Stimulated activated CD4-positive, alpha-beta T cell treated with anti-CD3 and anti-CD28 coated beads, TNF-alpha, amount 100 ng/mL, for 4 hours (primary cell): ENCODE results near the gene PRKCZ.
"Not testable (repeated sequence)": the region's sequence is repeated elsewhere in the genome, so short reads cannot be mapped to it uniquely, and the experiment has no call there.

Experiments used
- DNase-seq, 3 experiments: peaks; one replicate each; pipeline ENCODE4 v3.0.0-alpha.2; 2020; ENCODE audit warnings: low read depth in 3 of 3

Gene PRKCZ

DNA sequence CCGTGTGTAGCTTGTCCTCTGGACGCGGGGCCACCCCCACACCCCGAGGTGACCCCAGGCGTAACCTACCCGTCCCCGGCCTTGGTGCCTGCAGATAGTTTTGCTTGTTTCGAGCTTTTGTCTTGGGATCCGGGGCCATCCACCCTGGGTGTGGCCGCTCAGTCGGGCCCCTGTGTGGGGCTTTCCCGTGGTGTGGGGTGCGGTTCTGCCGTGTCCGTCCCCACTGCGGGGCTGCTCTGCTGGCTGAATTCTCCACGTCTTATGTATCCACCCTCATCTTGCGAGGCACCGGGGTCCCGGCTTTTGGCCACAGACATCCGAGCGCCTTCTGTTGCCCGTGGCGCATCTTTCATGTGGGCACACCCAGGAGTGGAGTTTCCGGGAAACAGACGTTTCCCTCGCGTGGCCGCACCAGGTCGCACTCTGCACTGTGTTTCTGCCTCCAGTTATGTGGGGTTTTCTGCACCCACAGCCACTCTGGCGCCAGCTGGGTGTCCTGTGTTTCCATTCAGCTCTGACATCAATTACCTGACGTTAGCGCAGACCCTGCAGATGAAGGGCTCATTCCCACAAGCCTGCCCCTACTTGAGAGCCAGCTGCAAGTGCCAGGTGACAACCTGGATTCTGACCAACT is 64.9 kb downstream of the PRKCZ start:
- no peak for DNase-seq

DNA sequence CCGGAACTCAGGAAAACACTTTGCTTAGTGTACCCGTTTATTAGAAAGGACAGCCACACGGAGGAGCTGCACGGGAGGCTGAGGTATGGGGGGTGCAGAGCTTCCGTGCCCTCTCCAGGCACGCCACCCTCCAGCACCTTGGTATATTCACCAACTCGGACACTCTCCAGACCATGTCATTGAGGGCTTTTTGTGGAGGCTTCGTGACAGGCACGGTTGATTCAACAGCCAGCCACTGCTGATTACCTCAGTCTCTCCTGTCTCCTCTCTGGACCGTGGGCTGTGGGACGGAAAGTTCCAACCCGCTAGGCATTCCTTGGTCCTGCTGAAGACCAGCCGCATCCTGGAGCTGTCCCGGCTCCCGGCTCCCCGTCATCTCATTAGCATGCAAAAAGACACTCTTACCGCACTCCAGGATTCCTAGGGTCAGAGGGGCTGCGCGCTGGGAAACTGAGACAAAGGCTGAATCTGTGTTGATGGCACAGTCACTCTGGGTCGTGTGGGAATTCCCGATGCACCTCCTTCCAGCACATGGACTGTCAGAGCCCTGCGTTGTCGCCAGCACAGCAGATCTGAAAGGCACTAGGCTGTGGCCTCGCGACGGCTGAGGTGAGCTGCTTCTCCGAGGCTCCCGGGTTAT is 65.6 kb downstream of the PRKCZ start:
- DNase-seq = no peak

DNA sequence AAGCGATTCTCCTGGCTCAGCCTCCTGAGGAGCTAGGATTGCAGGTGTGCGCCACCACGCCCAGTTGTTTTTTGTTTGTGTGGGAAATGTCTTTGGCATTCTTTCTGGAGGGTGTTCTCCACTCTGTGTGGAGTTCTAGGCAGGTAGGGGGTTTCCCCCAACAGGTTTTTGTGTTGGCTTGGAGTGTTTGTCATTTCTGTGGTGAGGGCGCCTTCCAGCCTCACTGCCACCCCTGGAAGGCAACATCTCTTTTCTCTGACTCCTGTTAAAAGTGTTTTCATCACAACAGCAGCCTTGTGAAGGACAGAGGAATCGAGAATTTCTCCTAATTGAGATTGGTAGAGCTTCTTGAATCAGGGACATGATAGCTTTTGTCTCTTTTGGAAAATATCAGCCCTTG is 69.7 kb downstream of the PRKCZ start:
- DNase-seq = no peak

DNA sequence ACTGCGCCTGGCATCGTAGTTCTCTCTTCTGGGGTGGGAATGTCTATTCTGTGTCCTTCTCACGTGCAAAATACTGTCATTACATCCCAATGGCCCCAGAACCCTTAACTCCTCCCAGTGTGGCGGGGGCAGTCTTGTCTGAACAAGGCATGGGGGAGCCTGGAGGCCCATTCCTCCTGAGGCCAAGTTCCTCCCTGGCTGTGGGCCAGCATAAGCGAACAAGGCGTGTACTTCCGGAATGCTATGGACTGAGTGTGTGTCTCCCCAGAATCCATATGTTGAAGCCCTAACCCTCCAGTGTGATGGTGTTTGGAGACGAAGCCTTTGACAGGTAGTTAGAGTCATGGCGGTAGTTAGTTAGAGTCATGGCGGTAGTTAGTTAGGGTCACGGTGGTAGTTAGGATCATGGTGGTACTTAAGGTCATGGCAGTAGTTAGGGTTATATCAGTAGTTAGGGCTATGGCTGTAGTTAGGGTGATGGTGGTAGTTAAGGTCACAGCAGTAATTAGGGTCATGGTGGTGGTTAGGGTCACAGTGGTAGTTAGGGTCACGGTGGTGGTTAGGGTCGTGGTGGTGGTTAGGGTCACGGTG is 71.0 kb downstream of the PRKCZ start:
- DNase-seq = no peak

DNA sequence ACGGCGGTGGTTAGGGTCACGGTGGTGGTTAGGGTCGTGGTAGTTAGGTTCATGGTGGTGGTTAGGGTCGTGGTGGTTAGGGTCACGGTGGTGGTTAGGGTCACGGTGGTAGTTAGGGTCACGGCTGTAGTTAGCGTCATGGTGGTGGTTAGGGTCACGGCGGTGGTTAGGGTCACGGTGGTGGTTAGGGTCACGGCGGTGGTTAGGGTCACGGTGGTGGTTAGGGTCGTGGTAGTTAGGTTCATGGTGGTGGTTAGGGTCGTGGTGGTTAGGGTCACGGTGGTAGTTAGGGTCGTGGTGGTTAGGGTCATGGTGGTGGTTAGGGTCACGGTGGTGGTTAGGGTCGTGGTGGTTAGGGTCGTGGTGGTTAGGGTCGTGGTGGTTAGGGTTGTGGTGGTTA is 71.6 kb downstream of the PRKCZ start:
- DNase-seq = not testable (repeated sequence)

DNA sequence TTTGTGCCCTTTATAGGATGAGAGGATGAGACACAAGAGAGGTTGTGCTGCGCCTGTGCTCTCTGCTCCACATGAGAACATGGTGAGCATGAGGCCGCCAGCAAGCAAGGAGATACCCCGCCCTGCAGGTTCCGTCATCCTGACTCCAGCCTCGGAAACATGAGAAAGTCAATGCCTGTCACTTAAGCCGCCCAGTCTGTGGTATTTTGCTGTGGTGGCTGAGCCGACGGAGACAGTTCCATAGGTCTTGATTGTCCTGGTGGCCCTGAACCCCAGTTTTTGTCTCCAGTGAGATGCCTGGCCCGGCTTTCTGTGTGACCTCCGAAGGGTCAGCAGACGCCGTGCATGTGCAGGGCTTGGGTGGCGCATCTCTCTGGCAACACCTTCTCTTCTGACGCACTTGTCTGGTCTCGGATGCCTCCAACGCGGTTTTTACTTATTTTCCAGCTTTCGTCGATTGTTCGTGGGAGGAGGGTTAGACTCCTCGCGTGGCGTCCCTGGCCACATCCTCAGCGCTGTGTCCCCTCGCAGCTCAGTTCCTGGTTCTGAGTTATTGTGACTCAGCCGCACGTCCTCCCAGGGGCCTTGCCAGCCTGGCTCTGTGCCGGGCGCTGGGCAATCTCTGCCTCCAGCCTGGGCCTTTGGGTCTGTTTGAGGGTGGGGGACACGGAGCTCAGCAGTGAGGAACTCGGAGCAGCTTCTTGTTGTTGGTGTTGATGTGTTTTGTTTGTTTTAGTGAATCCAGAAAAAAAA is 74.4 kb downstream of the PRKCZ start:
- no peak for DNase-seq

DNA sequence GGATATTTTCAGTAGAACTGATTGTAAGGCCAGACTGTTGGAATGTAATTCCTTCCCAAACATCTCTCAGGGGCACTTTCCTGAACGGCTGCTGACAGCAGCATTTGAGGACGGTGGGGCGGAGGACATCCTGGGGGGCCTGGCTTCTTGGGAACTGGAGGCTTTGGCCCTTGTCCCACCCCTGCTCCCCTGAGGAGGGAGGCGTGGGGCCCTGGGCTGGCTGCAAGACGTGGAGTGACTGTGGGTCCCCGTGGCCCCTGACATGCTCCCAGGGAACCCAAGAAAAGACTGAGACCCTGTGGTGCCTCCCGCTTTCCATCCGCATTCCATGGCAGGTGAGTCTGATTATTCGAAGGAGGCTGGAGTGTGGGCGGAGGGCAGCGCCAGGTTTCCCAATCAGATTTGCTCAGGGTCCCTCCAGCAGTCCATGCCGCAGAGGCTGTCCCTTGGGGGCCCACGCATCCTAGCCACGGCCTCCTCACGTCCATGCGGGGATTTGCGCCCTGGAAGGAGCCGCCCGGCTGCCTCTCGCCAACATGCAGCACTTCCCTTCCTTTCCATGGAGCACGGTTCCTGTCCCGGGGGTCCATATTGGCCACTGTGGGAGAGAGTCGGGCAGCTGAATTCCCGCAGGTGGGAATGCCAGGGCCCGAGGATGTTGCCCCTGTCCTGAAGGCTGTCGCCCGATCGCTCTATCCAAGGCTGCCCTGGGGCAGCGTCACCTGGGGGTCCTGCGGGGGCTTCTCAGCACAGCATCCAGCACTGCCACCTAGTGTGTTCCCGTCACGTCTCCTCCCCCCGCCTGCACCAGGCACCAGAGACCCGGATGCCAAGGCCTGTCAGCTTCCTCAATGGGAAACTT is 75.4 kb downstream of the PRKCZ start:
- no peak for DNase-seq

DNA sequence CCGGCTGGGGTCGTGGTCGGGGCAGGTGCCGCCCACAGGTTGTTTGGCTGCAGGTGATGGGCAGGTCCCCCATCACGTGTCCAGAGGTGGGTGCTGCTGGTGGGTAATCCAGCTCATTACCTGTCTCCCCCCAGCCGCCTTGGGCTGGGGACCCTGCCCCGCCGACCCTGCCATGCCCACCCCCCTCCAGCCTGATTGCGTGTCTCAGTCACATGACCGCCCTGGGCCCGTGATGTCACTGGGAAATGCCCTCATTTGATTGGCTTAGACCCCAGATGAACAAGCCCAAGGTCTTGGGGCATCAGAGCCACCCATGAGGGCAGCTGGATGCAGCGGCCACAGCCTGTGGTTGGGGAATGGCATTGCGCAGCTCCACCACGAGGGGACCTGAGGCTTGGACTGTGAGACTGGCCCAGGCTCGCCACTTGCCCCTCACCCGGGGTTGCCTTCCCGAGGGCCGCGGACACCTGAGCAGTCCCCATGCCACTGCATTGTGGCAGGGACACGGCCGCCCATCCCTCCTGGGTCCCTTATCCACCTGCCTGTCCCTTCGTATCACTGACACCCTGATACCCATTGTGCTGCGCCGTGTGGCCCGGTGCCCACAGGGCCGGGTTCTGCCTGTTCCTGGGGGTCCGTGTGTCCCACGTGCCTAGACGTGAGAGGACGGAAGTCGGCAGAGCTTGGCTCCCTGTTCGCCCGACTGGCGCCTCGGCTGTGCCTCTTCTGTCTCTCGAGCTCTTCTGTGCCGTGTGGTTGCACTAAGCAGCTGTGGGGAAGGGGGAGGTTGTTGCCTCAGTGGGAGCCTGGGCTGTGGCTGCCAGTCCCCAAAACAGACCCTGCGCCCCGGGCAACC is 76.3 kb downstream of the PRKCZ start:
- DNase-seq = no peak

DNA sequence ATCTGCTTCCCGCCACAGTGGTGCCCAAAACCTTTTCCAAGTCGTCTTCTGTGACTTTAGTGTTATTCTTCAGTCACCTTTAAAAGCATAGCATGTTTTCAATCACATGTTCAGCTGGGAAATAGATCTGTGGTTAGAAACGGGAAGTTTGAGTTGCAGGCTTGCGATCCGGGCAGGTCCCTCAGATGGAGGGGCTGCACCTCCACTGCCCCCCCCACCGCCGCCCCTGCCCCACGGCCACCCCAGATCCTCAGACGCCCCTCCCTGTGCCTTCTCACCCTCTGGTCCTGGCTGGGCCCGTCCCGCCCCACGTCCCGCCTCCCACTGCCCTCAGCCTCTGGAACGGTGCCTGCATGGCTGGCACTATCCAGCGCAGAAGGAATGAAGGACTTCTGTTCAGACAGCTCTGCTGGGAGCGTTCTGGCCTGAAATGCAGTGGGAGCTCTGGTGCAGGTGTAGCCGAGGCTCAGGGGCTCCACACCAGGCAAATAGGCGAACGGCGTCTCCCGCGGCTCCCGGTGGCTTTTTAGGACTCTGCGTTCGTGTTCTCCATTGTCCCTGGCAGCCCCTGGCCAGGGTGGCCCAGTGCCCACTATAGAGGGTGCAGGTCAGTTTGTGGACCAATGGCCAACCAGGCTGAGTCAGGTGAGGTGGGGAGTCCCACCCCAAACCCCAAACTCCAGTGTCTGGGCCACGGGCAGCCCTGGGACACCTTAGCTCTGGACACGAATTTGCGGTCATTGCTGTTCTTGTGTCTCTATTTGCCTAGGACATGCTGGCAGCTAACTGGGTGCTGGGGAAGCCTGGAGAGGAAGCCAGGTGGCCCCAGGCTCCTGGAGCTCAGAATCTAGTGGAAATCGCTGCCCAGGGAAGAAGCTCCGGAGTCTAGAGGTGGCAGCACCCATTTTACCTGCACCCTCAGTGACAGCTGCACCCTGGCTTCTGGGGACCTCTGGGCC is 77.3 kb downstream of the PRKCZ start:
- DNase-seq = no peak

DNA sequence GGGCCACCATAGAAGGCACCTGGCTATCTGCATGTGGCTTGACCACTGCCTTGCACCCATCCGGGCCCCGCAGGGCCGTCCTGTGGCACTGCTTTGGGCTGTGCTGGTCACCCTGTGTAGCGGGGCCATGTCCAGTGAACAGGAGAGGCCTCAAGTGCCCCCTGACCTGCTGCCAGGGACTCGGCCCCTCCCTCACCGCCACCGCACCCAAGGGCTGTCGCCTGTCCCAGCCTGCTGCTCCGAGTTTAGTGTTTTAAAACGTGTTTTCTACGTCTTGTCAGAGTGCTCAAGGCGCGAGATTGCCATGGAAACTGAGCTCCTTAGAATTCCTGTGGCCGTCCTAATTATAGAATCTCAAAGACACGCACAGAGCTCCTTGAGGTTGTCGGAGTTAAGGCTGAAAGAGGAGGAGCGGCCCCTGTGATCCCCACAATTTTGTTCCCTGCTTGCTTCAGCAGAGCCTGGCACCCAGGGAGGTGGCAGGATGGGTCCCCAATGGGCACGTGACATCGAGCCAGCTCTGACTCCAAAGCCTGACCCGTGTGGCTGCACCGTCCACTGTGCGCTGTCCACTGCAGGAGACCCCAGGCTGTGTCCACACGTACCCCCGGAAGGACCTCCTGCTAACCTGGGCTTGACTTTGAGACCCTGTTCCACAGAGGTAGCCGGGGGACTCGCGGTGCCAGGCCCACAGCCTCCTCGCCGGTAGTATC is 78.1 kb downstream of the PRKCZ start:
- DNase-seq = no peak

DNA sequence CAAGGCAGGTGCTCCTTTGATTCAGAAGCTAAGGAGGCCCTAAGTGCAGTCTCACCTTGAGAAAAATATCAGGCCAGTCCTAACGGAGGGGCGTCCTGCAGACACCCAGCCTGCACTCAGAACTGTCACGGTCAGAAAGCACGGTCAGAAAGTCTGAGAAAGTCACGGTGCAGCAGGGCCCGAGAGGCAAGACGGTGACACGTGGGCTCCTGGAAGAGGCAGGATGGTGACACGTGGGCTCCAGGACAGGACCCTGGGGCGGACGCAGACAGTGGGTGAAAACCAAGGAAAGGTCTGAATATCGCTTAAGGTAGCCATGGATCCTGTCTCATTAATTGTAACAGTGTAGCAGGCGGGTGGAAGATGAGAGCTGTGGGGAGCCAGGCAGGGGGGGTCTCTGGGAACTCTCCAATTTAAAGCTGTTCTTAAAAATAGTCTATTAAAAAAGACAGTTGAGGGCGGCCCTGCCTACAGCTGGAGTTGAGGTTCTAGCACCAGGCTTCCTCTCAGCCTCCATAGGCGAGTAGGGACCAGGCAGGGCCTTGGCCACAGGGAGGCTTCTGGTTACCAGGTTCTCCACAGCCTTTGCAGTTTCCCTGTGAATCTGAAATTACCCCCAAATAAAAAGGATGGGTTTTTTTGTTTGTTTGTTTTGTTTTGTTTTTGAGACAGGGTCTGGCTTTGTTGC is 79.2 kb downstream of the PRKCZ start:
- DNase-seq = no peak

DNA sequence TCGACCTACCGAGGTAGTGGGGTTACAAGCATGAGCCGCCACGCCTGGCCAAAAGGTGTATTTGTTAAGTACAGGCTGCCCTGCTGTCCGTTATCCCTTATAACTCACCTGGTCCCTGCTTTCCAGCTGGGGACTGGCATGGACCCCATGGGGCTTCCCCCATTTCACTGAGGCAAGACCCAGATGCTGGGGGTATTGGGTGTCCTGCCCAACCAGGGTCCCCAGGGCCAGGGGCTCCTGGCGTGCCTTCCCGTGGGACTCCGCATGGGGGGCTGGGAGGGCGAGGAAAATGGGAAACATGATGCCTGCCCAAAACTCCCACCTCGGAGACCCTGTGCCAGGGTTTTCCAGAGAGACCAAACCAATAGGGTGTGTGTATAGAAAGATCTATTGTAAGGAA is 79.9 kb downstream of the PRKCZ start:
- no peak for DNase-seq

DNA sequence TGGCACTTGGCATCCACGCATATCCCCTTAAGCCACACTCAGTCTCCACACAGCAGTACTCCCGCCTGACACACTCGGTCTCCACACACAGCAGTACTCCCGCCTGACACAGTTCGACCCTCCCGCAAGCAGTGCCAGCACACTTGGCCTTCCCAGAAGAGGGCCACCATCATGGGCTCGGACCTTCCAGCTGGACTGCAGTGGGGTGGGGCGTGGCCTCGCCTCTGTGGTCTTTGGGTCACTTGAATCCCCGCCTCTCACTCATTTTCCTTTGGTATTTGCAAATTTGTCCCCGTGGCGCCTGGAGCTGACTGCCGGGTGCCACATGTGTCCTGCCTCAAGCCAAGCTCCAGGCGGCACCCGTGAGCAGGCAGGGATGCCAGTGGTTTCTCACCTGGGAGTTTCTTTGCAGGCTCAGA is 80.7 kb downstream of the PRKCZ start:
- no peak for DNase-seq

DNA sequence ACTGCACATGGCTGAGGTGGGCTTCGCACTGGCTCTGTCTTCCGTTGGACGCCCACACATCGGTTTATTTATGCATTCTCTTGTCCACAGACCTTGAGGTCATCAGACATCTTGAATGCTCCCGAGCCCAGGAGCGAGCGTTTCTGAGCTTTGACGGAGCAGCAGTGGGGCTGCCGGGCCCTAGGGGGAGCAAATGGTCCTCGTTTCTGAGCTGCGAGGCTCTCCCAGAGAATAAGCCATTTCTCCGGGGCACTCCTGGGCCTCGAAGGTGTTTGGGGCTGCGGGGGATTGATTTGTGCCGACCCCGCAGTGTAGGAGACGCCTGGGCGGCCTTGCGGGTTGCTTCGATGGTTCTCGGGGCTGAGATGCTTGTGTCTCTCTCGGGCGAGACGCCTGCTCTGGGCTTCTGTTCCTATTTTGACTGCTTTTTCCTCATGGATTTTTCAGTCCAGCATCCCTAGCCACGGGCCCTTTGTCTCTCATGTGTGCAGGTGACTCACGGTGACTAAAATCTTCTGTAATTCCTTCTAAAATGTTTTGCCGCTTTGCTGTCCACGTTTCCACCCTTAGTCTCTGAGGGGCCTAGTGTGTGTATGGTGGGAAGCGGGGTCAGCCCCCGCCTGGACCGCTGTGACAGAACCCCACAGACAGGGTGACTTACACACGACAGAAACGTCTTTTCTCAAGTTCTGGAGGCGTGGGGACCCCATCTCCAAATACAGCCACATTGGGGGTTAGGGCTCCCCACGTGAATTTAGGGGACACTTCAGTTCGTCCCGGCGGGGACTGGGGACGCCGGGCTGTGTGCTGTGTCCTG is 82.2 kb downstream of the PRKCZ start:
- DNase-seq = no peak

DNA sequence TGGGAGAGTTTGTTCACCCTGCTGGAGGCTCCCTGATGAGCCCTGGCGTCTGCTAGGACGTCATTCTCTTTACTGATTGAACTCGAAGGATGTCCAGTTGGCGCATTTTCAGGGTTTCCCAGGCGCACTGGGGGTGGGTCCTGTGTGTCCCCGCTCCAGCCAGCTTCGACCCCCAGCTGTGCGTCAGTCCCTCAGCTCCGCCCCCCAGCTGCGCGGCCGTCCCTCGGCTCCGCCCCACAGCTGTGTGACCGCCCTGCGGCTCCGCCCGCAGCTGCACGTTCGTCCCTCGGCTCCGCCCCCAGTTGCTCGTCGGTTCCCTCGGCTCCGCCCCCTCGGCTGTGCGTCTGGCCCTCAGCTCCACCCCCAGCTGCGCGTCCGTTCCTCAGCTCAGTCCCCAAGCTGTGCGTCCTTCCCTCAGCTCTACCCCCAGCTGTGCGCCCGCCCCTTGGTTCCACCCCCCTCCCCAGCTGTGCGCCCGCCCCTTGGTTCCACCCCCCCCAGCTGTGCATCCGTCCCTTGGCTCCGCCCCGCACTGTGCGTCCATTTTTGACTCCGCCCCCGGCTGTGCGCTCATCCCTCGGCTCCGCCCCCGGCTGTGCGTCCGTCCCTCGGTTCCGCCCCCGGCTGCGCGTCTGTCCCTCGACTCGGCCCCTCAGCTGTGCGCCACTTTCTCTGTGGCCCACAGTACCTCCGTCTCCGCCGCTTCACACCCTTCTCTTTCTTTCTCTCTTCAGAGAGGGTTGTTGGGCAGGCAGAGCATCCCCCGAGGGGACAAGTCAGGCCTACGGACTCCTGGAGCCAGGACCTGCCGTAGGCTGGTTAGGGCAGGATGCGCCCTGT is 83.0 kb downstream of the PRKCZ start:
- DNase-seq = peak; percentile 91 to 93 (median 92)

DNA sequence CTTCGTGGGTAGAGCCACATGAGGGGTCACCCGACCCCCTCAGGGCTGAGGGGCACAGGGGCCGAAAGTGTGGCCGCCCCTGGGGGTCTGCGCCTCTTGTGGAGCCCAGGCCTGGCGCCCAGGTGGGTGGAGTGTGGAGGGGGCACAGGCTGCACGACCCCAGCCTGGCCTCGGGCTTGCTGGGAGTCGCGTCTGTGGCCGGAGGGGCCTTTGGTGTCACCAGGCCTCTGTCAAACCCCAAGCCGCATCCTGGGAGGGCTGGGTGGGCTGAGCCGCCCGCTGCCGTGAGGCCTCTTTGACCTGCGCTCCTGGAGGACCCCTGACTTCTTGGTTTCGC is 83.6 kb downstream of the PRKCZ start:
- DNase-seq = no peak

DNA sequence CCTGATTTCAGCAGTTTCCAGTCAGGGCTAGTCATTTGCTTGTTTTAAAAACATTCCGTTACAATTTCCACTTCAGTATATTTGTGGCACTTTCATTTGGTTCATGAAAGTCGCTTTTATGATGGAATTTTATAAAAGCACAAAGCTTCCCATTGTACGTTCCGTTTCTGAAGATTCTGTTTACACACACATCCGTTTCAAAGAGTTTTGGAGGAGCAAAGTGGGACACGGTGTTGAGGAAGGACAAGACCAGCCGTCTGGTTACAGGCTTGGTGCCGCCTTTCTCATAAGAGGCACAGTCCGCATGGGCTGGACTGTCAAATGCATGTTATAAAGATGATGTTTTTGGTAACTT is 84.0 kb downstream of the PRKCZ start:
- DNase-seq = no peak
